DMS114 treated with DMSO at 0.1 percent for 48 hours (cell line): ENCODE data around the gene LRRC10.
"Not testable (repeated sequence)": the region's sequence is repeated elsewhere in the genome, so short reads cannot be mapped to it uniquely, and the experiment has no call there.

Source experiments
- DNase-seq: peaks from one replicate; lab custom pipeline; 2025; ENCODE audit not compliant: unreplicated experiment; lab: John Stamatoyannopoulos, UW

Gene LRRC10

DNA sequence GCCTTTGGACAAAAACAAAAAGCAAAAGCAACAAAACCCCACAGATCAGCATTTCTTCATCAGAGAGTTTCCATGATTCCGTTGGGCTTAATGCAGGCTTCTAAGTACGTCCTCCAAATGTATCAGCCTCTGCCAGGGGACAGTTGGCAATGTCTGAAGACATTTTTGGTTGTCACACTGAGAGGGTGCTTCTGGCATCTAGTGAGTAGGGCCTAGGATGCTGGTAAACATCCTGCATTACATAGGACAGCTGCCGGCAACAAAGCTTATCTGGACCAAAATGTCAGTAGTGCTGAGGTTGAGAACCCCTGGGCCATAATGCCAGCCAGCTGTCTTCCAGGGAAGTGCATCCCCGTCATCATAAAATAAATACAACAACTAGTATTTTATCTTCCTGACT is 9.4 kb upstream of the LRRC10 start:
- no peak for DNase-seq

DNA sequence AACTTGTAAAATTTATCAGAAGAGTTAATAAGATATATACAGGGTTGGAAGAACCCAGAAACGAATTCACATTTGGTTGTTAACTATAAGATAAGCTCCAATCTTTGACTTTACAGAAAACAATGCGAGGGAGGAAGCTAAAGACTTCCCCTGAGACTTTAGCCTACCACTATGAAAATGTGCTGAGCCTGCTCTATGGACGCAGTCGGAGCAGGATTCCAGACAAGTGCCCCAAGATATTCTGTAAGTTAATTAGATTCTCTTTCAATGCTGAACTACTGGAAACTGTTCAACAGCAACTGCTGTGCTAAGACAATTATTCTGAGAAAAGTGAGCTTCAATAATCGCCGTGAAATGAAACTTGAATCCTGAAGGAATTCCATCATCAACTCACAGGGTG is 8.3 kb upstream of the LRRC10 start:
- DNase-seq = no peak

DNA sequence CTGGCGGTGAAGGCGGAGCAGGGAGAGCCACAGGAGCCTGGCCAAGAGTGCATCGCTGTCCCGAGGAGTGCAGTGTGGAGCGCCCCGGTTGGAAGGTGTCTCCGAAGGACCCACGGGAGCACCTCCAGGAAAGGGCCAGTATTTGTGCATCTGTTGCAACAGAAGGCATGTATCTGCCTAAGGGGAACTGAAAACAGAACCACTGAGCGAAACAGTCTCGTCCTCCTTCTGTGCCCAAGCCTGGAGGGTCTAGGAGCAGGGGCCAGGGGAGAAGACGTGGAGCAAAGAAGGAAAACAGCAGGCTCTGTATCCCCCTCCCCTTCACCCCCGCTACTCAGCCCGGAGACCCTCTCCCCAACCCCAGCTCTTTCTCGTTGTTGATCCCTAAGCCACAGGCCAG is 5.3 kb upstream of the LRRC10 start:
- no peak for DNase-seq

DNA sequence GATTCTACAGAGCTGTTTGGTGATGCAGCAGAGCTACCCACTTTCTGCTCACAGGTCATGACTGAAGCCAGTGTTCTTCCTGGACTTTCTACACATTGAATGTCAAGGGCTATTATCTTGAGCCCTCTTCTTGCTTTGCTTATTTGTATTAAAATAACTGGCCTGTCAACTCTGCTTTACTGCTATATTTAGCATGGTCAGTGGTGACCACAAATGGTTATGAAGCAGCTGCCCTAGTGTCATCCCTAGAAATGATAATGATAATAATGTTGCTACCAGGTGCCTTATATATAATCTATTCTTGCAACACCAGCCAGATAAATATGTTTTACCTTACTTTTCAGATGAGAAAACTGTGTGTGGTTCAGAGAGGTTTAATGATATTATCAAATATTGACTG is 2.6 kb upstream of the LRRC10 start:
- no peak for DNase-seq

DNA sequence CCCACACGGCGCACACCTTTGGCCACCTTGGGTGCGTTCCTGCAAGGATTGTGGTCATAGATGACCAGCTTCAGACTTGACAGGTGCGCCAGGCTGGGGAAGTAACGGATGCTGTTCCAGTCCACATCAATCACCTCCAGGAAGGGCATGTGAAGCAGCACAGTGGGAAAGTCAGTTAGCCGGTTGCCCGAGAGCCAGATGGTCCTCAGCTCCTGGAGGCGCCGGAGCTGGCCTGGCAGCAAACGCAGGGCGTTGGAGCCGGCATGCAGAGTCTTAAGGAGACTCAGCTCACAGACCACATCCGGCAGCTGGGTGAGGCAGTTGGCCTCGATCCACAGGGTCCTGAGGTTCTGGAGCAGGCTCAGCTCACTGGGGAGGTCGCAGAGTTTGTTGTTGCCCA is 581 bp downstream of the LRRC10 start:
- no peak for DNase-seq

DNA sequence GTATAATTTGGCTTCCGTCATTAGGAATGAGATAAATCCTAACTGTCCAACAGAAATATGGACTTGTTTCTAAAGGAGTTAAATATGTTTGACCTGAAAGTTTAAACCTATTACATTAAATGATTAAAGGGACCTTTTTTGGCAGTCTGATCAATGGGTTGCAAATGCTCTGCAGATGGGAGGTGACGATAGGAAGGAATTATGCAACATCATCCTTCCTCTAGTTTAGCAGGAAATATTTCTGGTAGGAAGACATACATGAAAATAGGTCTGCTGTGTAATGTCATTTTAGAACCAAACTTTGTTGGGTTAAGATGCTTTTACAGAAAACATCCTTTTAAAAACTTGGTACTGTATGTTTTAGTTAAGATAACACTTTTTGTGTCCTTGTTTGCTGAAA is 2.6 kb downstream of the LRRC10 start:
- DNase-seq = no peak

DNA sequence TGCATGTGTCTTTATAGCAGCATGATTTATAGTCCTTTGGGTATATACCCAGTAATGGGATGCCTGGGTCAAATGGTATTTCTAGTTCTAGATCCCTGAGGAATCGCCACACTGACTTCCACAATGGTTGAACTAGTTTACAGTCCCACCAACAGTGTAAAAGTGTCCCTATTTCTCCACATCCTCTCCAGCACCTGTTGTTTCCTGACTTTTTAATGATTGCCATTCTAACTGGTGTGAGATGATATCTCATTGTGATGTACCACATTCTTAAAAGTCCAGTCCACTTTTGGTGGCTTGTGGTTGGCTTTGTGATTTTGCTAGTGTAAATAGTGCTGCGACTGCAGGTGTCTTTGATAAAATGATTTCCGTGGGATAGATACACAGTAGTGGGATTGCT is 6.4 kb downstream of the LRRC10 start:
- not testable (repeated sequence) for DNase-seq

DNA sequence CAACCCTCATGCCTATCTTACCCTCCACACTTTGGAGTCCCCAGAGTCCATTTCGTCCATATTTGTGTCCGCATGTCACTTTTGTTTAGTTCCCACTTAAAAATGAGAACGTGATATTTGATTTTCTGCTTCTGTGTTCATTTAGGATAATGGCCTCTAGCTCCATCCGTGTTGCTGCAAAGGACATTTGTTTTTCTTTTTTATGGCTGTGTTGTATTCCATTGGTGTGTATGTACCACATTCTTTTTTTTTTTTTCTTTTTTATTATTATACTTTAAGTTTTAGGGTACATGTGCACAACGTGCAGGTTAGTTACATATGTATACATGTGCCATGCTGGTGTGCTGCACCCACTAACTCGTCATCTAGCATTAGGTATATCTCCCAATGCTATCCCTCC is 7.2 kb downstream of the LRRC10 start:
- not testable (repeated sequence) for DNase-seq

DNA sequence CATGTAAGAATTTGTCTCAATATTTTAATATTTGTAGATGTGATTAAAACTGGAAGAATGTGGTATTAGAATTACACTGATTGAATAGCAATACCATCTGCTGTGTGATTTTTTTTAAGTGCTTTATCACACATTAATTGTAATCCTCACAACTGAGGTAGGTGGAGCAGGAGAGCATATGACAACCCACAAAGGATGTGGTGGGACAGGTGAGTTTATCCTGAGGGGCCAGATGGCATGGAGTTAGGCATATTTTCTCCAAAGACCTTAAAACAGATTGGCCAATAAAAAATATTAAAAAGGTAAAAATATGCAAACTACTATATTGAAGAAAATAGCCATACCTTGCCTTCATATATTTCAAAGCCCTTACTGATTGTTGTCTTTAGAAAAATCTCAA is 7.8 kb downstream of the LRRC10 start:
- no peak for DNase-seq

DNA sequence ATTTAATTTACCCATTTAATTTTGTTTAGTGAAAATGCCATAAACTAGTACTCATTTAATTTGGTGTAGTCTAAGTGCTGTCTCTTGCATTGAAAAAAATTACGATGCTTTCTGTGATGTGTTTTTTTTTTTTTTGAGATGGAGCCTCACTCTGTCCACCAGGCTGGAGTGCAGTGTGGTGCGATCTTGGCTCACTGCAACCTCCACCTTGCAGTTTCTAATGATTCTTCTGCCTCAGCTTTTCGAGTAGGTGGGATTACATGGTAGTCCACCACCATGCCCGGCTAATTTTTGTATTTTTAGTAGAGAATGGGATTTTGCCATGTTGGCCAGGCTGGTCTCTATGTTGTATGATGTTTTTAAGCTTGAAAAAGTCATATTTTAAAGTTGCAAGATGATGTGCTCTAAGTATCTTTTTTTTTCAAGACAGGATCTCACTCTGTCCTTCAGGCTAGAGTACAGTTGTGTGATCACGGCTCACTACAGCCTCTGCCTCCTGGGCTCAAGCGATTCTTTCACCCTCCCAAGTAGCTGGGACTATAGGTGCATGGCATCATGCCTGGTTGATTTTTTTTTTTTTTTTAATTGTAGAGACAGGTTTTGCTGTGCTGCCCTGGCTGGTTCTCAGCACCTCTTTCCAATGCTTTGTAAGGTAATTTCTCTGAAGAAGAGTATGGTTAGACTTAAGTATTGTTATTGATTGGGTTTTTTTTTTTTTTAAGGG is 8.6 kb downstream of the LRRC10 start:
- no peak for DNase-seq

DNA sequence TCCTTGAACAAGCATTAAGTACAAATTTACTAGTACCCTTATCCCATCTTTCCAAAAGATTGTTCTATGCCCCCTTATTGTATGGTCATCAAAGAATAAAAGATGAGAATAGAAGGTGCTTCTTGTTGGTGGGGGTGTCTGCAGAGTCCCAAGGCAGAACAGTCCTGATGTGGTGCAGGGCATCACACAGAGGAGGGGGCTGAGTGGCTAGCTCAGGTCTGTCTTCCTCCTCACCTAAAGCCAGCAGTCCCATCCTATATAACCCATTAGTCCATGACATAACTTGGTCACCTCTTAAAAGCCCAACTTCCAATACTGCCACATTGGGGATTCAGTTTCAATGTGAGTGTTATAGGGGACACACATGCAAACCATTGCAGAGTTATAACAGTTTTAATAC is 9.9 kb downstream of the LRRC10 start:
- DNase-seq = no peak

DNA sequence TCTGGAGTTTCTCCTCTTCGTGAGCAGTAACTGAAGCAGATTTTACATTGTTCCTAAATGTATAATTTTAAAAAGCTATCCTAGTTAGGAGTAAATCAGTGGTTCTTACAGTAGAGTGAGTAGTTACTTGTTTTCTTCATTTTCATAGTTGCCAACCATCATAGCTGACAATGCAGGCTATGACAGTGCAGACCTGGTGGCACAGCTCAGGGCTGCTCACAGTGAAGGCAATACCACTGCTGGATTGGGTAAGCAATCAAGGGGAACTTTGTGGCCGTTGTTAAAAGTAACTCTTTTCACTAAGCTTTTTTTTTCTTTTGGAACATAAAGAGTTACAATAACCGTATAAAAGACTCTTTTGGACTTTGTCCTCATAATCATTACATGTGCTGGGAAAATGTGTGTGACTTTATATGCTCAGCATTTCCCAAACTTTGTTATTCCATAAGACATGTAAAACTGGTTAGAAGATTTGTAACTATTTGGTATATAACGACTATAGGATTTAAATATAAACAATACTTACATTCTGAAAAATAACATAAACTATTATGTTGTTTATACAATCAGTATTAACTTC is 12.4 kb downstream of the LRRC10 start:
- DNase-seq = no peak

DNA sequence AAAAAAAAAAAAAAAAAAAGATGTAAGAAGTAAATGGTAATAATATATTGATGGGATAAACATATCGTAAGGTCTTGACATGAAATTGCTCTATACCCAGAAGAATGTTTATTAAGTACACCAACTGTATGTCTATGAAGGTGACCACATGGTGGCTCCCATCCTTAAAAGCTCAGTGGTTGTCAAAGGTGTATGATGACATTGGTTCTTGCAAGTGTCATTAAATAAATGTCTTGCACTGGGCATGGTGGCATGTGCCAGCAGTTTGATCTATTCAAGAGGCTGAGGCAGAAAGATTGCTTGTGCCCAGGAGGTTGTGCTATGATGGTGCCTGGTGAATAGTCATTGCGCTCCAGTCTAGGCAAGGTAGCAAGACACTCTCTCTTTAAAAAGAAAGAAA is 15.0 kb downstream of the LRRC10 start:
- no peak for DNase-seq

DNA sequence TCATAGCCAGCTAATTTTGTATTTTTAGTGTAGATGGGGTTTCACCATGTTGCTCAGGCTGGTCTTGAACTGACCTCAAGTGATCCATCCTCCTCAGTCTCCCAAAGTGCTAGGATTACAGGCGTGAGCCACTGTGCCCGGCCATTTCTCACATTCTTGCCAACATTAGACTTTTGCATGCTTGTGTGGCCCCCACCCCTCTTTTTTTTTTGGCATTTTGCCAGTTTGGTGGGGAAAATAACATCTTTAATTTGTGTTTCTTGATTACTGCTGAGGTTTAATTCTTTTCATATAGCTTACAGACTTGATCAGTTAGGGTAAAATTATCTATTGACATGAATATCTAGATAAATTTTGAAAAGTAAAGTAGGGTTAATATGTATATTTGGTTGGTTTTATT is 21.6 kb downstream of the LRRC10 start:
- no peak for DNase-seq

DNA sequence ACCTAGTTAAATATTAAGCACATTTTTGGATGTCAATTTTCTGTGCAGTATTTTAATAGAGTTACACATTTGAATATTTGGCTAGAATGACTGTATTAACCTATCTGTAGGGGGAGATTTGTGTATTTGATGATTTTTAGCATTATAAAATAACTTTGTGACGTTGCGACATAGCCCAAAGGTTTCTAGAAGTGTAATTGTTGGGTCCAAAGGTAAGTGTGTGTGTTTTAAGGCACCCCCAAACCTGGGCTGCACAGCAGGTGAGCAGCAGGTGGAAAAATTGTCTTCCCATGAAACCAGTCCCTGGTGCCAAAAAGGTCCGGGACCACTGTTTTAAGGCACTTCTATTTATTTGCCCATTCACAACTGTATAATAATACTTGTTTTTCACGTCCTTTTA is 22.2 kb downstream of the LRRC10 start:
- no peak for DNase-seq

DNA sequence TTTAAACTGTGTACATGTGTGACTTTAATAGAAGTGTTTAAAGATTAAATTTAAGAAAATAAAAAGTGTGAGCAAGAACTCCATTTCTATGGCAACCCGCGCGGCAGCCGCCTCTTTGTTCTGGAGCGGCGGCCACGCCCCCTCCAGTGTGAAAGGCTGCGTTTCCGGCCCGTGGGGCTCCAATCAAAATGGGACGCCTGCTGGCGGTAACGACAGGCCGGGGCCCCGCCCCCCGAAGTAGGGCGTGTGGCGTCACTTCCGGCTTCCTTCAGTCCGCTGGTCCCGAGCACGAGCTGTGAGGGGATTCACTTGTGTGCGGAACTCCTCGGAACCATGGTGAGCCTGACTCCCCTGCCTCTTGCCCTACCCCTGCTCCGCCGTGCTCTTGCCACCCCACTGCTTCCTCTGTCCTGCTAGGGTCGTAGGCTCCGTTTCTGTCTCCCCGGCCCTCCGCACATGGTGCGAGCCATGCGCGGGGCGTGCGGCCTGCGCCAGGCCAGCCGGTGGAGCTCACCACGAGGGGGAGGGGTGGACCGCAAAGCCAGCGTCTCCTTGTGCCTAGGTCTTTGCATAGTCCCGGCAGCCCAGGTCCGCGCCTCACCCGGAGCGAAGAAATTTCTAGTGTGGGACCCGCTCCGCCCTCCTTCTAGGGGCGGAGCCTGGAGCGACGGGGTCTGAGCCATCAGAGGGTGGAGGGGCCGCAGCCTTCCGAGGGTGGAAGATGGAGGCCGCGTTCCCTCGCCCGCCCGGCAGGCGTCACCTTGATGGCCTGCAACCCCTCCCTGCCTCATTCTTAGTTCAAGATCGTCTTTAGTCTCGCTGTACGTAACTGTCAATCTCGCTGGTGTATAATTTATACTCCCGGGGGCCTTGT is 25.3 kb downstream of the LRRC10 start, which contains the start of gene CCT2:
Gene CCT2 (plus strand): TSS at position 271 of the 874 bp plus-strand sequence. CDS start 63 bp downstream, at position 334.
- DNase-seq = peak; percentile 92

DNA sequence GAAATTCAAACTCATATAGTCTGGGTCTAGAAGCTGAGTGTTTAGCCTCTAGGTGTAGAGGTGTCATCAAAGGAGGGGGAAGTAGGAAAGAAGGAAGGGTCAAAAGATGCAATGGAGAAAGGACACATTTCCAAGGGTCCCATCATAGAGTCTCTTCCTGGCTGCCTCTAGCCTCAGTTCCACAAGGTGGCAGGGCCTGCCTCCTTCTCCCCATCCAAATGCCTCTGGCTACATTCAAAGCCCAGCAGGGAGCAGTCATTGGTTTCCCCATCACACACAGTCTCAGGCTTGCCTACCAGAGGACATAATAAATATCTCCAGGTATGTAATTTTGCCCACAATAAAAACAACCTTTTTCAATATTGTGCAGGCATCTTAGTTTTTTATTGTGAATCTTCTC is 27.5 kb downstream of the LRRC10 start:
- DNase-seq = peak; percentile 32

DNA sequence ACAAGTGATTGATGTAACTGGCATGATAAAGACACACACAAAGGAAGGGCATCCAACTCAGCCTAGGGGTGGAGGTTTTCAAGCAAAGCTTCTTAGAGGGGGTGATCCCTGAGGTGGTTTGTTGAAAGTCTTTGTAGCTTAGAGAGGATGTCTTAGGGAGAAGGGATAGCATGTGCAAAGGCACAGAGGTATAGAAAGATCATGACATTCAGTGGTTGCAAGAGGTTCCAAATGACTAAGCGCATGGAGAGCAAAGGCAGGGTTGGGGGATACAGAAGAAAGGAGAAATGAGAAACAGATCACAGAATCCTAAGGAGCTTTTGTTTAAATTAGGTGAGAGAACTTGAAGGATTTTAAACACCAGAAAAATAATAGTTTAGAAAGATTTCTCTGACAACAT is 30.6 kb downstream of the LRRC10 start:
- DNase-seq = no peak

DNA sequence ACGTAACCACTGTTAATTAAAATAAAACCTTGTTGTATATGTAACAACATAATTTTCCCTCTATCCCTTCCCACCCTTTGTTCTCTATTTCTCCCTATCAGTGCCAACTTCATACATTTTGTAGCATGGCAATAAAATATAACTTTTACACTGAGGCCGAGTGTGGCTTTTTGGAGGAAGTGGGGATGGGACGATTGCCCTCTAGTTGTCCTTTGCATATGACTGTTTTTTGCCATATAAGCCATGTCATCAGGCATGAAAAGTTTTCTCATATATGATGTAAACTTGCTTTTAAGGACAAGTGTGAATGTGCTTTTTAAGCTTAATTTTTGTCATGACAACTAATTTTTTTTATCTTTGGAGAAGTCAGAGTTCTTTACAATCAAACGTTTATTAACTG is 31.7 kb downstream of the LRRC10 start:
- no peak for DNase-seq

DNA sequence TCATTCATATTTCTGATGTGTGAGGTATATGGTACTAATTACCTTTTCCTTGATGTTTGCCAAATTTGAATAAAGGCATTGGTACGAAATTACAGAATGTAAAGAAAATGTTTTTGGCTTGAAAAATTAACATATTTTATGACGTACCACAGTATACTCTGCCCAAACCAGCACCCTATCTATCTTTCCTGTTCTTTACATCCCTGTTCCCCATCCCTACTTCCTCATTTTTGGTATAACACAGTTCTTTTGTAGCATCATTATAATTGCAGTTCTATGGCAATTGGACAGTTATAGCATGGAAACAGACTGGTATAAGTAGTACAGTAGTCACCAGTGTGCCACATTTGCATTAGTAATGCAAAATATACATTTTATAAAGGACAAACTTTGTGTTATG is 32.4 kb downstream of the LRRC10 start:
- no peak for DNase-seq

DNA sequence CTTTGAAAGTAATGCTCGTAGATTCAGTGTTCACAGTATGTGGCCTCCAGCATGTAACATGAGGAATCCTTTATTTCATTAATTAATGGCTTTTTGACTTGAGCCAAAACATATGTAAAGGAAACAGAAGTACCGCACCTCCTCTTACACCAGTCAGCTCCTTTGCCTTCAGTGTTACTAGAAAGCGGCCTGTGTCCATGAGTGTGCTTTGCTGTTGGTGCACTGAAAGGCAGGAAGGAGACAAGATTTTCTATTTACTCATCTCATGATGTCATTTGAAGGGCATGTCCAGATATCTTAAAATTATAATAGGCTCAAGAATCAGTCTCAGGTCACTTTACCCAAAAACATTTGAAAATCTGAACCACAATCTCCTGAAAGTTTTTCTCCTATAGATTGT is 35.4 kb downstream of the LRRC10 start:
- no peak for DNase-seq
